ENCODE results near the gene POLDIP3. TPM values are rescaled to one million over a fixed set of nuclear protein-coding genes. Genes with fewer than 3 reads are reported as not detected.
A peak's percentile ranks its signal among the peaks of the same experiment; 100 is the strongest.
"Not testable (repeated sequence)": the region's sequence is repeated elsewhere in the genome, so short reads cannot be mapped to it uniquely, and the experiment has no call there.

The POLDIP3 gene
- total RNA-seq, 2 donors from 2014 or later = 81.9 to 102 TPM

DNA sequence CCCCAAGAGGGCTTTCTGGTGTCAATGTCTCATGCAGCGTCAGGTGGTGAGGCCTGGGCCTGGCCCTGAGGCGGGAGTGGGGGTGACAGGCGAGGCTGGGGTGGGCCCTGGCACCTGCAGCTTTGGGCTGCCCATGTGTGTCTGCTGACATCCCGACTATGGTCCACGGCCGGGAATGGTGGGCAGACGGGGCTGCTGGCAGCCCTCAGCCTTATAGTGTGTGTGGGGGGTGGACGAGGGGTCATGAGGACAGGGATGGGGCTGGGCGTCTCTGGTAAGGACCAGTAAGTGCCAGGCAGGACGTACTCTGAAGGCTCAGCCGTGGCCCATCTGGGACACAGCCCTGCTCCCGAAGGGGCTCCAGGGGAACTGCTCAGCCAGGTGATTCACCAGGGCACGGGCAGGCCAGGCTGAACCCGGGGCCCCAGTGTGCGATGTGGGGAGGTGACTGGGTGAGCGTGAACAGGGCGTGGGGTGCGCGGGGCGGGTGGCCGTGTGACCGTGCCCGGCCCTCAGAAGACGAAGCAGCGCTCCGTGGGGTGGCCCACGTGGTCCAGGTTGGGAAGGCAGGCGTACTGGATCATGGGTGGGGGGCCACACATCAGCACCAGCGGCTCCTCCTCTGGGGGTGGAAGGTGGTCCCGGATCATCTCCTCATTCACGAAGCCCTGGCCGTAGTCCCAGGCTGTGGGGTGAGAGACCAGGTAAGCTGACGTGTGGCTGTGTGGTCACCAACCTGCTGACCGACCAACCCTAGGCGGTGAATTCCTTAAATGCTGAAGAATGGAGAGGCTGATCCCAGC lies 4.8 kb upstream of the POLDIP3 start:
- peaks cover 8% of the 10 kb centered on the region for H3K36me3 Mint-ChIP-seq (ENCODE audit: low read depth)
- no peaks in the 10 kb centered on the region for H3K9me3 ChIP-seq (ENCODE audit: control insufficient read depth, low read length)
- no peak overlapping the region for H3K4me3 Mint-ChIP-seq
- H3K27me3 ChIP-seq (ENCODE audit: control insufficient read depth, insufficient read depth, low read length, poor library complexity, severe bottlenecking) = no peaks in the 10 kb centered on the region
- H3K4me3 ChIP-seq (ENCODE audit: low read length) = no peak overlapping the region
- WGBS, 2 experiments (ENCODE audit: insufficient coverage in 1 of 2, insufficient read length in 1 of 2) = 96 to 98% methylated on average over 27 to 35 of the region's 35 CpGs
- H3K9me3 Mint-ChIP-seq = no peaks in the 10 kb centered on the region
- DNase-seq = no peak
- H3K27ac ChIP-seq (ENCODE audit: low read depth, low read length) = no peak overlapping the region
- peak; percentile 21 for TF ChIP-seq CTCF (conservative IDR thresholded peaks at IDR 0.05)
- H3K4me1 Mint-ChIP-seq = peaks cover 10% of the 10 kb centered on the region
- H3K27ac Mint-ChIP-seq = peak overlapping the region; percentile 21
- H3K36me3 ChIP-seq (ENCODE audit: control insufficient read depth, insufficient read depth, low read length) = peaks cover 8% of the 10 kb centered on the region
- H3K4me1 ChIP-seq (ENCODE audit: control insufficient read depth, insufficient read depth, low read length) = no peaks in the 10 kb centered on the region
- no peak overlapping the region for H3K9ac ChIP-seq (ENCODE audit: extremely low read depth, low read length, poor library complexity, severe bottlenecking)
- no peaks in the 10 kb centered on the region for H3K27me3 Mint-ChIP-seq (ENCODE audit: insufficient read depth)

DNA sequence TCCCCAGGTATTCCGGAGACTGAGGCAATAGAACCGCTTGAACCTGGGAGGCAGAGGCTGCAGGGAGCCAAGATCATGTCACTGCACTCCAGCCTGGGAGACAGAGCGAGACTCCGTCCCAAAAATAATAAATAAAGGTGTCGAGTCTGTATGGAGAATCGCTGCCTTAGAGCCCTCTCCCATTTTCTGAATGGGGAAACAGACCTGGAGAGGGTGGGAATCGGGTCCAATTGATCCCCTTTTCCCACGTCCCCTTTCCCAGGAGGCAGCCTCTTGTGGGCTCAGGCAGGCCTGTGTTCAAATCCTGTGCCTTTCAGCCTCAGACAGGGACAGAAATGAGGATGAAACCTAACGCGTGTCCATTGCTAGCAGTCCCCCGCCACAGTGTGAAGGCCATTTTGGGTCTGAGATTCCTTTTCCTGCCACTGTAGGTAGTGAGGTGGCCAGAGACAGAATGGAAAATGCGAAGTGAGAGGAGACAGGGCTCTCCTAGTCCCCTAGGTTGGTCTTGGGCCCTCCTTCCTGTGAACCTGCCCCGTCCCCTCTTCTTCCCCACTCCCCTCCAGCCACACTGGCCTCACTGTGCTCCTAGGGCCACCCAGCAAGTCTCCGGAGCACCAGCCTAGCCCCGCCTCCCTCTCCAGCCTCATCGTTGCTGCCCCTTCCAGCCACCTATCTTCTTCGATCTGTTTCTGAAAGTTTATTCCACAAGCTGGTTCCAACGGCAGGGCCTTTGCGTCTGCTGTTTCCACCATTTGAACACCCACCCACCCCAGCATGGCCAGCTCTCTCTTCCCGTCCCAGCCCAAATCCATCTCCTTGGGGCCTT lies 2.7 kb upstream of the POLDIP3 start:
- Mint-ChIP-seq H3K36me3 (ENCODE audit: low read depth) (peaks cover 14% of the 10 kb centered on the region), H3K4me1 (peaks cover 20% of the 10 kb centered on the region), H3K9me3 (no peaks in the 10 kb centered on the region), H3K4me3 (no peak overlapping the region), H3K27ac (peak overlapping the region; percentile 45), H3K27me3 (ENCODE audit: insufficient read depth) (no peaks in the 10 kb centered on the region)
- H3K4me1 ChIP-seq (ENCODE audit: control insufficient read depth, insufficient read depth, low read length) = peaks cover 5% of the 10 kb centered on the region
- 78 to 87% methylated on average over 12 to 20 of the region's 20 CpGs for WGBS, 2 experiments (ENCODE audit: insufficient coverage in 1 of 2, insufficient read length in 1 of 2)
- peaks cover 12% of the 10 kb centered on the region for H3K36me3 ChIP-seq (ENCODE audit: control insufficient read depth, insufficient read depth, low read length)
- no peak for DNase-seq
- H3K4me3 ChIP-seq (ENCODE audit: low read length) = no peak overlapping the region
- no peaks in the 10 kb centered on the region for H3K27me3 ChIP-seq (ENCODE audit: control insufficient read depth, insufficient read depth, low read length, poor library complexity, severe bottlenecking)
- no peak overlapping the region for H3K27ac ChIP-seq (ENCODE audit: low read depth, low read length)
- no peaks in the 10 kb centered on the region for H3K9me3 ChIP-seq (ENCODE audit: control insufficient read depth, low read length)
- no peak overlapping the region for H3K9ac ChIP-seq (ENCODE audit: extremely low read depth, low read length, poor library complexity, severe bottlenecking)
- TF ChIP-seq CTCF (conservative IDR thresholded peaks at IDR 0.05) = no peak

DNA sequence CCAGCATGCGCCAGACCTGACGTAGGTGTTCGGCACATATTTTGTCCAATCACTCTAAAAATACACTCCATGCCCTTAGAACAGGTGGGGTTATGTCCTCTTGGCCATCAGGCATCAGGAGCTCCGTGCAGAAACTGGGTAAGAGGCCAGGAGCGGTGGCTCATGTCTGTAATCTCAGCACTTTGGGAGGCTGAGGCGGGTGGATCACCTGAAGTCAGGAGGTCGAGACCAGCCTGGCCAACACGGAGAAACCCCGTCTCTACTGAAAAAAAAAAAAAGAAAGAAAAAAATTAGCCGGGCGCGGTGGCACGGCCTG lies 1.1 kb upstream of the POLDIP3 start:
- Mint-ChIP-seq H3K4me3 (peak overlapping the region; percentile 84), H3K4me1 (peaks cover 31% of the 10 kb centered on the region), H3K27ac (peak overlapping the region; percentile 100), H3K36me3 (ENCODE audit: low read depth) (peaks cover 25% of the 10 kb centered on the region)
- Histone ChIP-seq H3K27ac (ENCODE audit: low read depth, low read length) (peak overlapping the region; percentile 100), H3K9ac (ENCODE audit: extremely low read depth, low read length, poor library complexity, severe bottlenecking) (peak overlapping the region; percentile 1), H3K36me3 (ENCODE audit: control insufficient read depth, insufficient read depth, low read length) (peaks cover 24% of the 10 kb centered on the region)
- H3K9me3 Mint-ChIP-seq; H3K4me1 ChIP-seq (ENCODE audit: control insufficient read depth, insufficient read depth, low read length); DNase-seq; H3K9me3 ChIP-seq (ENCODE audit: control insufficient read depth, low read length); H3K27me3 Mint-ChIP-seq (ENCODE audit: insufficient read depth); H3K27me3 ChIP-seq (ENCODE audit: control insufficient read depth, insufficient read depth, low read length, poor library complexity, severe bottlenecking); H3K4me3 ChIP-seq (ENCODE audit: low read length): not testable (repeated sequence)
- WGBS, 2 experiments (ENCODE audit: insufficient coverage in 1 of 2, insufficient read length in 1 of 2) = 75 to 83% methylated on average over 5 to 13 of the region's 13 CpGs
